Thyroid gland (tissue), 4 donors: ENCODE measurements around the gene C20orf141. TPM values are rescaled to one million over a fixed set of nuclear protein-coding genes. Genes with fewer than 3 reads are reported as not detected.

ENCODE experiments used
- DNase-seq, 2 donors: peaks; one replicate each; pipeline ENCODE4 v3.0.0-alpha.2; 2019
- H3K27ac ChIP-seq, 3 donors: fragments of 200-600 bp; sonication (generic); 1 replicate in 2 of 3; 2 replicates in 1 of 3; pipeline ENCODE4 v1.5.1; 2016 to 2019; ENCODE audit warnings: mild to moderate bottlenecking in 1 of 3, moderate library complexity in 1 of 3
- H3K27me3 ChIP-seq: fragments of 200-600 bp; sonication (generic); one replicate; pipeline ENCODE4 v1.5.1; 2019
- H3K36me3 ChIP-seq, 2 donors: fragments of 200-600 bp; sonication (generic); one replicate each; pipeline ENCODE4 v1.5.1; 2016 to 2019
- H3K4me1 ChIP-seq, 2 donors: fragments of 200-600 bp; sonication (generic); one replicate each; pipeline ENCODE4 v1.5.1; 2017 to 2019
- H3K4me3 ChIP-seq, 3 donors: fragments of 200-600 bp; sonication (generic); replicated peaks in 1 of 3; 1 replicate in 2 of 3; 2 replicates in 1 of 3; pipeline ENCODE4 v1.5.1; 2016; ENCODE audit warnings: mild to moderate bottlenecking in 1 of 3
- H3K9me3 ChIP-seq: fragments of 200-600 bp; sonication (generic); one replicate; pipeline ENCODE4 v1.5.1; 2017
- POLR2A ChIP-seq, 2 donors: fragments of 450-650 bp; IDR thresholded peaks; one replicate each; pipeline ENCODE4 v1.6.1; 2017; ENCODE audit warnings: antibody characterized with exemption in 2 of 2, mild to moderate bottlenecking in 2 of 2, moderate library complexity in 1 of 2
- WGBS, 2 donors: methylation state at CpG; one replicate each; pipeline ENCODE4 v1.1.5; 2017; 5-methylcytosine and 5-hydroxymethylcytosine counted together
- intact Hi-C: fragments of 100-400 bp; cut with DNase I; formaldehyde crosslinking; loops from one replicate; pipeline ENCODE4 v1.15.1; 2023
- total RNA-seq, 4 donors: library from RNA; depleted of rRNA; stranded (reverse); fragments of >200 nt; gene quantifications; one replicate each; pipeline ENCODE4 v1.2.3, GENCODE V29; 2016
- TF ChIP-seq, protein P1 (sequence below), 6 experiments: fragments of 200-600 bp in 3 of 6; fragments of 450-650 bp in 3 of 6; sonication (generic) in 3 of 6; IDR thresholded peaks; one replicate each; pipeline ENCODE4 v1.5.1; 2016 to 2019; ENCODE audit warnings: antibody characterized with exemption in 6 of 6, mild to moderate bottlenecking in 2 of 6, inconsistent platforms in 1 of 6, moderate library complexity in 1 of 6

C20orf141 gene
- total RNA-seq, 4 donors from 2014 or later, result not detected

DNA sequence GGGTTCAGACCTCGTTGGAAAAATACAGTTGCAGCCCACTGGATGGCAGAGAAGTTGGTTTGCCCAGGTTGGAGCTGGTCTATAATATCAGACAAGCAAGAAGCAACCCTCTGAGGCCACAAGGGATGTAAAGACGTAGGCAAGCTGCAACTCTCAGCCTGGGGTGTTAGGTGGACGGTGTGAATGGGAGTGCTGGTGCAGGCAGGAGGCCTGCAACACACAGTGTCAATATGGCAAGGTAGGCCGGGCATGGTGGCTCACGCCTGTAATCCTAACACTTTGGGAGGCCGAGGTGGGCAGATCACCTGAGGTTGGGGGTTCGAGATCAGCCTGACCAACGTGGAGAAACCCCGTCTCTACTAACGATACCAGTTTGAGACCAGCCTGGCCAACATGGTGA is 36.3 kb downstream of the C20orf141 start:
- WGBS, 2 donors, result 93 to 95% methylated on average over 10 of the region's 10 CpGs
- no peak overlapping the region for H3K27ac ChIP-seq
- no peak overlapping the region for H3K4me3 ChIP-seq
- no peaks in the 10 kb centered on the region for H3K9me3 ChIP-seq
- no peaks in the 10 kb centered on the region for H3K36me3 ChIP-seq
- DNase-seq, result no peak
- no peaks in the 10 kb centered on the region for H3K27me3 ChIP-seq
- H3K4me1 ChIP-seq, result no peaks in the 10 kb centered on the region
- TF ChIP-seq, protein P1, sequence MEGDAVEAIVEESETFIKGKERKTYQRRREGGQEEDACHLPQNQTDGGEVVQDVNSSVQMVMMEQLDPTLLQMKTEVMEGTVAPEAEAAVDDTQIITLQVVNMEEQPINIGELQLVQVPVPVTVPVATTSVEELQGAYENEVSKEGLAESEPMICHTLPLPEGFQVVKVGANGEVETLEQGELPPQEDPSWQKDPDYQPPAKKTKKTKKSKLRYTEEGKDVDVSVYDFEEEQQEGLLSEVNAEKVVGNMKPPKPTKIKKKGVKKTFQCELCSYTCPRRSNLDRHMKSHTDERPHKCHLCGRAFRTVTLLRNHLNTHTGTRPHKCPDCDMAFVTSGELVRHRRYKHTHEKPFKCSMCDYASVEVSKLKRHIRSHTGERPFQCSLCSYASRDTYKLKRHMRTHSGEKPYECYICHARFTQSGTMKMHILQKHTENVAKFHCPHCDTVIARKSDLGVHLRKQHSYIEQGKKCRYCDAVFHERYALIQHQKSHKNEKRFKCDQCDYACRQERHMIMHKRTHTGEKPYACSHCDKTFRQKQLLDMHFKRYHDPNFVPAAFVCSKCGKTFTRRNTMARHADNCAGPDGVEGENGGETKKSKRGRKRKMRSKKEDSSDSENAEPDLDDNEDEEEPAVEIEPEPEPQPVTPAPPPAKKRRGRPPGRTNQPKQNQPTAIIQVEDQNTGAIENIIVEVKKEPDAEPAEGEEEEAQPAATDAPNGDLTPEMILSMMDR (IDR thresholded peaks at IDR 0.05), result no peak
- TF ChIP-seq POLR2A (IDR thresholded peaks at IDR 0.05), result no peak
- intact Hi-C loops, result no loop called here

DNA sequence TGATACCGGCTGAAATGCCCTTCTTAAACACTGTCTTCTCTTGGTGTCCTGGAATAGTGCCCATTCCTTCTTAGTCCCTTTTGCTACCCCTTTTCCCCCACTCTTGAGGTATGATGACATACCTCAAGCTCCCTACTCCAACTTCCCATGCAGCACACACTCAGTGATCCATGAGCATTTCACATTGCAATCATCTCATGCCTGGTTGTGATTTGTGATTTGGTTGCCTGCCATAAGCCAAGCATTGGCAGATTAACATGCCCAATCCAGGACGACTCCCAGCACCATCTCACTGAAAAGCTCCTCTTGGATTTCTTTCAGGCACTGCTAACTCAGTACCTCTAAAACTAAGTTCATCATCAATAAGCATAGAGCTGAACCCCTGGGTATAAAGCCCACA is 43.8 kb downstream of the C20orf141 start:
- Histone ChIP-seq H3K27ac (no peak overlapping the region), H3K4me1 (peaks cover 5 to 18% of the 10 kb centered on the region in 2 donors), H3K27me3 (no peaks in the 10 kb centered on the region), H3K4me3 (no peak overlapping the region), H3K36me3 (peaks cover 15 to 19% of the 10 kb centered on the region in 2 donors), H3K9me3 (no peaks in the 10 kb centered on the region)
- intact Hi-C loops, result no loop called here
- DNase-seq, result no peak
- 50 to 53% methylated on average over 2 of the region's 2 CpGs for WGBS, 2 donors
- no peak for TF ChIP-seq POLR2A (IDR thresholded peaks at IDR 0.05)
- TF ChIP-seq, protein P1 (IDR thresholded peaks at IDR 0.05), result no peak

DNA sequence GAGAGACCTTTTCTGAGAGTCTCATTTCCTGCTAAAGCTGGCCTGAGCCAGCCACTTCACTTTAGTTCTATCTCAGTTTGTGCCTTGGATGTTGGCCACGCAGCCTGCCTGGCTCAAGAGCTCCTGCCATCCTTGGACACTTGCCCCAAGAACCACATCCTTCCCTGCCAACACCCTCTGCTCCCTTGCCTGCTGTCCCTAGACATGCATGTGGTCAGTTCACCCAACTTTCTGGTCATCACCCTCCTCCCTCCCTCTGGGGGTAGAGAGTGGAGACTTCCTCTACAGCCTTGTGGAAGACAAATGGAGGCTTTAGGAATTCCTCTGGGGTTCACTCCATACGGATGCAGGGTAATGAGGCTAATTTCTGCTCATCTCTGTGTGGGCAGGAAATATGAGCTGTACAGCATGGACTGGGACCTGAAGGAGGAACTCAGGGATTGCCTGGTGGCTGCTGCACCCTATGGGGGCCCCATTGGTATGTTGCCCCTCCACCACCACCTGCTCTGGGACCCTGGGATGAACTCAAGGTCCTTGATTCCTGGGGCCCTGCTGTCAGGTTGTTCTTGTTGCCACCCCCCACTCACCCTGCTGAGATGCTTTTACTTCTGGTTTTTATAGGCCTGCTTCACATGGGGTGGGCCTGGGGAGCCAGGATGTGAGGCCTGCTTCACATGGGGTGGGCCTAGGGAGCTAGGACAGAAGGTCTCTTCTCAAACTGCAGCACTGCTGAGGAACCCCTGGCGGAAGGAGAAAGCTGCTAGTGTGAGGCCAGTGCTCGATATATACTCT is 44.7 kb downstream of the C20orf141 start:
- Histone ChIP-seq H3K27me3 (no peaks in the 10 kb centered on the region), H3K9me3 (no peaks in the 10 kb centered on the region), H3K4me3 (no peak overlapping the region), H3K27ac (no peak overlapping the region), H3K4me1 (peaks cover 5 to 18% of the 10 kb centered on the region in 2 donors), H3K36me3 (peaks cover 21 to 26% of the 10 kb centered on the region in 2 donors)
- peak; percentile 72 to 74 for DNase-seq
- TF ChIP-seq, protein P1 (IDR thresholded peaks at IDR 0.05), result no peak
- TF ChIP-seq POLR2A (IDR thresholded peaks at IDR 0.05), result no peak
- intact Hi-C loops, result loop anchor here (5.0 kb wide), 1 partner anchor 138 kb away; no protein-coding TSS in a partner anchor
- WGBS, 2 donors, result 73 to 76% methylated on average over 4 of the region's 4 CpGs

DNA sequence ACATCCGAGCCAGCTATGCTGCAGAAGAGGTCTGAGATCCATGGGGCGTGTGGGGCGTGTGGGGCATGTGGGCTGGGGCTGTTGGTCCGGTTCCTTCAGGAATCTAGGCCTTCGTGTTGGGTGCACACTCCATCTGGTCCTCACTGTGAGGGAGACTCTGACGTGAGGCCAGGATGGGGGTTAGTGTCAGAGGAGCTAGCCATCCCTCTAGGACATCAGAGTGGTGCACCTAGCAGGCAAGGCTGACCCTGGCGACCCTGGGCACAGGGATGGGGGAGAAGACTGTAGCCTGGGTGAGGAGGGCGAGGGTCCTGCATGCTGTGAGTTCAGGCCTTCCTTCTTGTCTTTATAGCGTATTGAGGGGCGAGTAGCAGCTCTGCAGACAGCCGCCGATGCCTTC is 49.8 kb downstream of the C20orf141 start:
- no peaks in the 10 kb centered on the region for H3K27me3 ChIP-seq
- intact Hi-C loops, result loop anchor here (5.0 kb wide), 1 partner anchor 133 kb away; no protein-coding TSS in a partner anchor
- no peak overlapping the region for H3K4me3 ChIP-seq
- H3K9me3 ChIP-seq, result no peaks in the 10 kb centered on the region
- WGBS, 2 donors, result 94 to 95% methylated on average over 12 of the region's 12 CpGs
- H3K36me3 ChIP-seq, result peaks cover 45% of the 10 kb centered on the region in 2 donors
- H3K4me1 ChIP-seq, result no peaks in the 10 kb centered on the region
- TF ChIP-seq, protein P1 (IDR thresholded peaks at IDR 0.05), result no peak
- TF ChIP-seq POLR2A (IDR thresholded peaks at IDR 0.05), result no peak
- no peak overlapping the region for H3K27ac ChIP-seq
- DNase-seq, result no peak

DNA sequence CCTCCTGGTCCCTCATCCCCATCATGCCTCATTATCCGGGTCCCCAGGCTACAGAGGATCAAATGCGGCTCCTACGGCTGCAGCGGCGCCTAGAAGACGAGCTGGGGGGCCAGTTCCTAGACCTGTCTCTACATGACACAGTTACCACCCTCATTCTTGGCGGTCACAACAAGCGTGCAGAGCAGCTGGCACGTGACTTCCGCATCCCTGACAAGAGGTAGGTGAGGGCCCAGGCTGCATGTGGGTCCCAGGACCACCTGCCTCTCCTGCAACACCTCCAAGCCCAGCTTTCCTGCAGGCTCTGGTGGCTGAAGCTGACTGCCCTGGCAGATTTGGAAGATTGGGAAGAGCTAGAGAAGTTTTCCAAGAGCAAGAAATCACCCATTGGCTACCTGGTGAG is 50.3 kb downstream of the C20orf141 start:
- peaks cover 45% of the 10 kb centered on the region in 2 donors for H3K36me3 ChIP-seq

More for the DNA sequence above, 50.3 kb downstream of the C20orf141 start:
- H3K27ac ChIP-seq, result no peak overlapping the region
- H3K27me3 ChIP-seq, result no peaks in the 10 kb centered on the region
- no peak overlapping the region for H3K4me3 ChIP-seq
- no peak for TF ChIP-seq POLR2A (IDR thresholded peaks at IDR 0.05)
- TF ChIP-seq, protein P1 (IDR thresholded peaks at IDR 0.05), result no peak
- DNase-seq, result no peak
- intact Hi-C loops, result no loop called here
- no peaks in the 10 kb centered on the region for H3K4me1 ChIP-seq
- WGBS, 2 donors, result 98 to 100% methylated on average over 9 to 10 of the region's 10 CpGs
- no peaks in the 10 kb centered on the region for H3K9me3 ChIP-seq
